Frontal cortex (tissue), 4 donors: ENCODE data around the gene CHN2. TPM values are rescaled to one million over a fixed set of nuclear protein-coding genes. Genes with fewer than 3 reads are reported as not detected.

Source experiments
- DNase-seq, 2 donors: peaks; one replicate each; pipeline ENCODE4 v3.0.0; 2012; ENCODE audit warnings: low spot score in 2 of 2
- FAIRE-seq: peaks from 2 replicates; lab custom pipeline; 2012; peaks lifted over from hg19 to GRCh38; lab: Jason Lieb, UNC
- total RNA-seq: library from RNA; depleted of rRNA; stranded (reverse); fragments of >200 nt; gene quantifications from one replicate; pipeline ENCODE4 v1.2.3, GENCODE V29; 2014
- donor health status: control.
- donor health status: control.
- donor health status: control.

The CHN2 gene
- total RNA-seq, 1 donor from 2014 or later: 96.6 TPM

DNA sequence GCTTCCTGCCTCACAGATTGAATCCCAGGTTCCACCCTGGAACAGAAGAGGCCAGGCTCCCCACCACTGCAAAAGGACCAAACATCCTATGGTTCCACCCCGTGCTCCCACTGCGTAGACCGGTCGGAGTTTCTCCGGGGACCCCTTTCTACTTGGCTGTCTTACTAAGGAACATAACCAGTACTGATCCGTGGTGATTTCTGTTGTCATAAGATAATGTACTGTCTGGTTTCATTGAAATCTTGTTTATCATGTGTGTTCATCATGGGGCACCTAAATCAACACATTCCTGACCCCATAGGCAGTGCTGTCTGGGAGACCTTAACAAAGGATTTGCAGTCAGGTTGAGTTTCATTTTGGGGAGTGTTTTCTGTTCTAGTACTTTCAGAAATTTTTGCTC, 104.5 kb downstream of the CHN2 start:
- no peak for DNase-seq
- no peak for FAIRE-seq

DNA sequence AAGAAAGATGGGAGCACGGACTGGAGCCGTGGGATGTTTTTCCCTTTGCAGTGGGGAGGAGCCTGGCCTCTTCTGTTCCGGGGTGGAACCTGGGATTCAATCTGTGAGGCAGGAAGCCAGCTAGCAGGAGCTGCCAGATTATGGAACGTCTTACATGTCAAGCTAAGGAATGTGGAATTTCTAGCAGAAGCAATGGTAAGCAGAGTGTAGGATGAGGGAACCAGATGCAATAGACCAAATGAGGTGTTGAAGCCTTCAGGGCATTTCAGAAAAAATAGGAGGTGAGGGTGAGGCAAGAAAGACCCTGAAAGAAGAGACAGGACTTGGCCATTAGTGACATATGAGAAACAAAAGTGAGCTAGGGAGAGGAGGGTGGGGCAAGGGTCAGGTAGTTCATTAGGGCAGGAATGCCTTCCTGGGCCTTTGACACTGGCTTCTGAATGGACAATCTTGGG, 105.5 kb downstream of the CHN2 start:
- FAIRE-seq (no peak), DNase-seq (no peak)

DNA sequence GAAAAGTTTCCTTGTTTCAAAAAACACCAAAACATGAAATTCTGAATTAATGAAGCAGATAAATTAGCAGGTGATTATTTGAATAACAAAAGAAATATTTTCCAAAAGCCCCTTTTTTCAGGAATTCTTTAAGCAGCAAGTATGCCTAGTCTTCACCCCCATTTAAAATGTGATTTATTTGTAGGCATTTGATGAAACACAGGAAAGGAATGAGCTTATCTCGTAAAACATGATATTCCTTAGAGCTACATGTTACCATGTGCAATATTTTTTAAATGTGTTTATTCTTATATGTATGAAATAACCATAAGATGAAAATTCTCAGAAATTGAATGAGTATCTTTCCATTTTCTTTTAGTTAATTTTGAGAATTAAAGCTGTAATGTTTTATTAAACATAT, 106.1 kb downstream of the CHN2 start:
- DNase-seq (no peak), FAIRE-seq (peak; percentile 74)

DNA sequence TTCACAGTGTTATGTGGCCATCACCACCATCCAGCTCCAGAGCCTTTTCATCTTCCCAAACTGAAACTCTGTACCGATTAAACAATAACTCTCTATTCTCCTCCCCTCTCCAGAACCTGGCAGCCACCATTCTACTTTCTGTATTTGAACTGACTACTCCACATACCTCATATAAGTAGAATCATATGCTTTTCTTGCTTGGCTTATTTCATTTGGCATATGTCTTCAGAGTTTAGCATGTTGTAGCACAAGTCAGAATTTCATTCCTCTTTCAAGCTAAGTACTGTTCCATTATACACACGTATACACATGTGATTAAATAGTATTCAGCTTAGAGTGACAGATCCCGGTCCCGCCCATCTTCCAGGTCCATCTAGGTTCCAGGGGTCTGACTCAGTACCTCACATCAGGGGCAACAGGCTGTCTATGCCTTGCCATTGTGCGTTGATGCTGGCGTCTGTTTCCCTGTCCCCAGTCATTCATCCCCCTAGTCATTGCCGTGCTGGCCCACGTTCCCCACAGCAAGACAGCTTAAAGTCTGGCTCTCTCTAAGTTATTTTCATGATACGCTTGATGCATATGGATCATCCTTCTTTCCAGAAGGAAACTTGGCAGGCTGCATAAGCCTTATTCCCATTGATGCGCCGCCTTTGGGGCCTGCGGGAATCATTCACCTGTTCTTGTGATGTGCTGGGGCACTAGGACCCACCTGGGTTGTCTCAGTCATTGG, 108.3 kb downstream of the CHN2 start:
- no peak for FAIRE-seq

DNA sequence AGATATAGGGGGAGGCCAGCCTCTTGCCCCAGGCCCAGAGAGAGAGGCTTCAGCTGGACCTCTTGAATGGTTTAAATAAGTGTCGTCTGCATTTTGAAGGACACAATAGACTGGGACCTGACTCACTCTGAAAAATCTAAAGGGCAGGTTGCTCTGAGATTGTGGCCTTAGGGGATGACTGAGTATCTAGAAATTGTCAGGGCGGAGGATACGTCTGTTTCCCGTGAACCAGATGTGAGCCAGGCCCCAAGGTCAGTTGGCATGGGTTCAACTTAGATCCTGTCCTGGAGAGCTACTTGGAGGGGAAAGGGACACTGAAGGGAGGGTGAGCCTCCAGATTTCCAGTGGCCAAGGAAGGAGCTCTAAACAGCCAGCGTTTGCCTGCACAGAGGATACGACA, 110.2 kb downstream of the CHN2 start:
- DNase-seq (no peak), FAIRE-seq (no peak)

More for the DNA sequence above, 108.3 kb downstream of the CHN2 start:
- no peak for DNase-seq

- no peak for DNase-seq
Measured at GRCh38 chr7:29306319-29306991, 111.9 kb downstream of the CHN2 start.

GRCh38 chr7:29308424-29308823, 113.8 kb downstream of the CHN2 start:
- no peak for FAIRE-seq
- DNase-seq: no peak

More at GRCh38 chr7:29306319-29306991, 111.9 kb downstream of the CHN2 start:
- FAIRE-seq: no peak

- no peak for FAIRE-seq
- DNase-seq: no peak
Measured at GRCh38 chr7:29309041-29309854, 114.7 kb downstream of the CHN2 start.

GRCh38 chr7:29310625-29311024, 116.0 kb downstream of the CHN2 start:
- DNase-seq (no peak), FAIRE-seq (no peak)

DNA sequence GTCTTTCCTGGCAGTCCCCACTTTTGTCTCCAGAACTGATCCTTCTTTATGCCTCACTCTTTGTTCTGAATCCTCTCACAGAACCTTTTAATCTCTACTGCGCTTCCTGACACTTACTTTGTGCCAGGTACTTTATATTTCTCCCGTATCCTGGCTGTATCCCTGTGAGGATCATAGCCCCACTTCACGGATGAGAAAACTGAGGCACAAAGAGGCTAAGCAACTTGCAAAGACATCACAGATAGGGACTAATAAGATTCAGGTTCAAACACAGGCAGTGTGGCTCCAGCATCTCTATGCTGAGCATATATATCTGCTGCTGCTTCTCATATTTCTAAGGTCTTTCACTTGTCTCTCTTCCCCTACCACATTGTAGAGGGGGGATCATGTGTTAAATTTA, 116.7 kb downstream of the CHN2 start:
- DNase-seq: no peak
- FAIRE-seq: no peak

GRCh38 chr7:29314148-29314547, 119.6 kb downstream of the CHN2 start:
- FAIRE-seq: no peak
- no peak for DNase-seq

GRCh38 chr7:29315122-29315891, 120.7 kb downstream of the CHN2 start:
- no peak for DNase-seq

GRCh38 chr7:29315892-29316270, 121.3 kb downstream of the CHN2 start:
- FAIRE-seq: no peak
- no peak for DNase-seq

More at GRCh38 chr7:29315122-29315891, 120.7 kb downstream of the CHN2 start:
- FAIRE-seq: no peak

GRCh38 chr7:29316926-29317325, 122.4 kb downstream of the CHN2 start:
- FAIRE-seq (no peak), DNase-seq (no peak)

DNA sequence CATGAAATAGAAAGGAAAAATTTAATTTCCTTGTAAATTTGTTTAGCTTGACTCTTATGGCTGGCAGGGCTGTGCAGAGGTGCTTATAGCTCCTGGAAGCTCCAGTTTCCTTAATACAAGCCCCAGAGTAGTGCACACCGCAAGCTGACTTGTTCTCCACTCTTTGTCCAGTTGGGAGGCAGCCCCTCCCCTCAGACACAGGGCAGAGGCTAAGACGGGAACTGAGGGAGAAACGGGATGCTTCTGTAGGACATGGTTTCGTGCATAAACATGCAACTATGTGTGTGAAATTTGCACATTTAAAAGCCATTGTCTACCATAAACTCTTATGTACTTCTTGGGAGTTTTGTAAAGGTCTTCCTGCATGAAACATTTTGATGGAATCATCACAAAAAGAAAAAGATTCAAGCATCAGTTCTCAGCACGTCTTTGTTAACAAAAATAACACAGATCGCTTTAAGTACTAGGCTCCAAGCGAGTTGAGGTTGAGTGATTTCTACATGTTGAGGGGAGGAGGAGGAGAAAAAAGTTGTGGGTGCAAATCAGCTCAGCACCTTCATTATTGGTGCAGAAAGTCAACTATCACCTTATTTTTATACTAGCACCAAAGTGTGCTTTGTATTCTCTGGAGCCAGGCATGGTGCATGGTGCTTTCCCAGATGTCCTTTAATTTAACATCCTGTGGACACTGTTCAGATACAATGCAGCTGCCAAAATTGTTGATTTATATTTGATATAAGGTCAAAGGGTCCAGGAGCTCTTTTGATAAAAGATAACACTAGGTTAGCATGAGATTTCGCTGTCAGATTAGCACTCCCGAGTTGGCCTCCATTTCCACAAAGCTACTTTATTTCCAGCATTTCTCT, 124.5 kb downstream of the CHN2 start:
- FAIRE-seq (no peak), DNase-seq (no peak)

DNA sequence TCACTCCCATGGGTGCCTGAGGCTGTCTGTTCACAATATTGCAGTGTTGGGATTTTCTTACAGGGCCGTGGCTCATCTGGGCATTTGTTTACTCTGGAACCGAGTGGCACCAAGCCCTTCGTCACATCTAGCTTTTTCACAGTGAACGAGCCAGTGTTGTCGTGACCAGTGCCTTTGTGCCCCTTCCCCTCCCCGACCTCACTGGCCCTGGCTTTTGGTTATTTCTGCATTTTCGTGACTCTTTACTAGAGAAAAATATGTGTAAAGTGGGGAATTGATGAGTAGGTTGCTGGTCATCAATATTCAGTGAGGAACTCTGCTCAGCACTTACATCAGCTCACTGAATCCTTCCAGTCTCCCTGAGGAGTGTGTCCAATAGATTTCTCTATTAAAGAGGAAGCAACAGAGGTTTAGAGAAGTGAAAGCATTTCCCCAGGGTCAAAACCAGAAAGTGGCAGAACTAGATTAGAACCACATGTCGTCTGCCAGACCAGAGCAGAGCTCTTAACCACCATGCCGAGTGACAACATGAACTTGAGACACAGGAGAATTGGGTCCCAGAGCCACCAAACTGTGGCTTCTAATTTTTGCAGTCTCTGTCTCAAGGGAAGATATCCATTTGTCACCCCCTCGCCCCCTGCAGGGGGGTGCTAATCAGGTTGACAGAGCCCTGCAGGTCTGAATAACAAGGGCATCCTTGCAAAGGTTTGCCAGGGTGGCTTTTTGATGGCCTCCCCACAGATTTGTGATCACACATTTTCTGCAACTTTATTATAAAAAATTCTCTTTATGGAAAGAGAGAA, 125.3 kb downstream of the CHN2 start:
- FAIRE-seq (peak; percentile 40), DNase-seq (peak in 1 of 2 donors; percentile 22)

GRCh38 chr7:29320577-29320976, 126.0 kb downstream of the CHN2 start:
- no peak for FAIRE-seq
- DNase-seq: no peak

- DNase-seq (no peak), FAIRE-seq (no peak)
Measured at GRCh38 chr7:29322023-29322712, 127.6 kb downstream of the CHN2 start.
